OCI-LY1 (cell line): ENCODE results near the gene HACE1.

Source experiments
- CTCF ChIP-seq: fragments of 200-600 bp; sonication (generic), shearing (Covaris generic); IDR thresholded peaks from 2 replicates; pipeline ENCODE4 v1.5.1; 2017; ENCODE audit warnings: mild to moderate bottlenecking, antibody characterized with exemption, low read length, moderate library complexity, mixed read lengths
- EZH2 ChIP-seq: fragments of 200-600 bp; sonication (generic), shearing (Covaris generic); IDR thresholded peaks from 2 replicates; pipeline ENCODE4 v1.8.0; 2017; ENCODE audit warnings: borderline replicate concordance, mixed run types, mild to moderate bottlenecking, antibody characterized with exemption, low read length, moderate library complexity, mixed read lengths

DNA sequence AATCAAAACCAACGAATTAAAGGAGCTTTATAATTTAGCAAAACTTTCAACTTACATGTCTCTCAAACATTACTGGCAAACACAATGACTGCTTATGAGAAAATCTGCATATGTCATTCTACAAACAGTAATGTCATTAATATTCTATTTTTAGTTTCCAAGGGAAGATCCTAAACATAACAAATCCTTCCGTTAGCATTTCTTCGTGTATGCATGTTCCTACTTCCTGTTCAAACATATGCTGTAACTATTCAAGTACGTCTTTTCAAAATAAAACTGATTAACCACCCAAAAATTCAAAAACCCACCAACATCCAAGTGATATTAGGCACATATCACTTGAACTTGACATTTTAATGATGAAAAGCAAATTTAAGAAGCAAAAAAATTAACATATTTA lies 131.3 kb downstream of the HACE1 start:
- TF ChIP-seq CTCF (no peak), EZH2 (no peak)
